ENCODE data around the gene MARF1. TPM values are rescaled to one million over a fixed set of nuclear protein-coding genes. Genes with fewer than 3 reads are reported as not detected.

MARF1 gene
- total and polyA plus RNA-seq, 9 of the 15 experiments (the other 6 are each of a cell fraction or from before 2014, with no cell fraction given) = 4.7 to 33.2 (median 11.7) TPM

DNA sequence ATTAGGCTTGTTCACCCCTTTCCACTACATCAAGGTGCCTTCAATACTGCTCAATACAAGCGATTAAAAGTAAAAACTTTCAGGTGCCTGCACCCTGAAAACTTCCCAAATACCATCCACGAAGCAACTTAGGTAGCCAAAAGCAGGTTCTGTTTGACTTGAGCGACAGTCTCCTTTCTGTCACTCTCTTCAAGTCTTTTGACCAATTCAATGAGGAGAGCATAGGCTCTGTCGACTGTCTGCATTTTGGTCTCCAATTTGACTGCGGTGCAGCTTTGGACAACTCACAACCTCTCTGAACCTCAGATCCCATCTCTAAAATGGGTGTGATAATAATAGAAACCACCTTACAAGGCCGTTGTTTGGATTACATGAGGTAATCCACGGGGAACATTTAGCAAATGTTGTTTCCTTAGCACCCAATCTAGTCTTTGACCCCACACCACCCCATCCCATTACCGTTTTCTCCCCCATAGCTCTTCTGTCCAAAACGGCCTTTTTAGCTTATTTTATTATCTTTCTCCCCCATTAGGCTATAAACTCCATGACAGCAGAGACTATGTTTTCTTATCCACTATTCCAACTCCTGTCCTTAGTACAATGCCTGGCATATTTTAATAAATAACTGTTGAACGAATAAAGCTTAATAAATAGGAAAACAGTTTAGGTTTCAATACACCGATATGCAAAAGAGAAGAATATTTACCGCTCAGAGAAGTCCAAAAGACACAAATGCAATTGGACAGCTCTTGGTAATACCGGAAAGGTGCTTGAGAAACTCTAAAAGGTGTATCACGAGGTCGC is 999 bp downstream of the MARF1 start (continued):
- no peak for TF ChIP-seq NCOA2 (IDR thresholded peaks at IDR 0.05; ENCODE audit: partially characterized antibody in 2 of 2)
- TF ChIP-seq SAFB2 (IDR thresholded peaks at IDR 0.05; ENCODE audit: borderline replicate concordance, low read depth, low read length, severe bottlenecking) = no peak
- no peak for TF ChIP-seq PCBP1 (IDR thresholded peaks at IDR 0.05; ENCODE audit: low read depth, low read length, poor library complexity, severe bottlenecking)
- TF ChIP-seq RNF219 (CRISPR knock-in tag; IDR thresholded peaks at IDR 0.05) = no peak
- TF ChIP-seq CBX1 (IDR thresholded peaks at IDR 0.05; ENCODE audit: low read depth) = peak; percentile 87; the same call in 1 of the 2 replicates
- TF ChIP-seq, protein P1, sequence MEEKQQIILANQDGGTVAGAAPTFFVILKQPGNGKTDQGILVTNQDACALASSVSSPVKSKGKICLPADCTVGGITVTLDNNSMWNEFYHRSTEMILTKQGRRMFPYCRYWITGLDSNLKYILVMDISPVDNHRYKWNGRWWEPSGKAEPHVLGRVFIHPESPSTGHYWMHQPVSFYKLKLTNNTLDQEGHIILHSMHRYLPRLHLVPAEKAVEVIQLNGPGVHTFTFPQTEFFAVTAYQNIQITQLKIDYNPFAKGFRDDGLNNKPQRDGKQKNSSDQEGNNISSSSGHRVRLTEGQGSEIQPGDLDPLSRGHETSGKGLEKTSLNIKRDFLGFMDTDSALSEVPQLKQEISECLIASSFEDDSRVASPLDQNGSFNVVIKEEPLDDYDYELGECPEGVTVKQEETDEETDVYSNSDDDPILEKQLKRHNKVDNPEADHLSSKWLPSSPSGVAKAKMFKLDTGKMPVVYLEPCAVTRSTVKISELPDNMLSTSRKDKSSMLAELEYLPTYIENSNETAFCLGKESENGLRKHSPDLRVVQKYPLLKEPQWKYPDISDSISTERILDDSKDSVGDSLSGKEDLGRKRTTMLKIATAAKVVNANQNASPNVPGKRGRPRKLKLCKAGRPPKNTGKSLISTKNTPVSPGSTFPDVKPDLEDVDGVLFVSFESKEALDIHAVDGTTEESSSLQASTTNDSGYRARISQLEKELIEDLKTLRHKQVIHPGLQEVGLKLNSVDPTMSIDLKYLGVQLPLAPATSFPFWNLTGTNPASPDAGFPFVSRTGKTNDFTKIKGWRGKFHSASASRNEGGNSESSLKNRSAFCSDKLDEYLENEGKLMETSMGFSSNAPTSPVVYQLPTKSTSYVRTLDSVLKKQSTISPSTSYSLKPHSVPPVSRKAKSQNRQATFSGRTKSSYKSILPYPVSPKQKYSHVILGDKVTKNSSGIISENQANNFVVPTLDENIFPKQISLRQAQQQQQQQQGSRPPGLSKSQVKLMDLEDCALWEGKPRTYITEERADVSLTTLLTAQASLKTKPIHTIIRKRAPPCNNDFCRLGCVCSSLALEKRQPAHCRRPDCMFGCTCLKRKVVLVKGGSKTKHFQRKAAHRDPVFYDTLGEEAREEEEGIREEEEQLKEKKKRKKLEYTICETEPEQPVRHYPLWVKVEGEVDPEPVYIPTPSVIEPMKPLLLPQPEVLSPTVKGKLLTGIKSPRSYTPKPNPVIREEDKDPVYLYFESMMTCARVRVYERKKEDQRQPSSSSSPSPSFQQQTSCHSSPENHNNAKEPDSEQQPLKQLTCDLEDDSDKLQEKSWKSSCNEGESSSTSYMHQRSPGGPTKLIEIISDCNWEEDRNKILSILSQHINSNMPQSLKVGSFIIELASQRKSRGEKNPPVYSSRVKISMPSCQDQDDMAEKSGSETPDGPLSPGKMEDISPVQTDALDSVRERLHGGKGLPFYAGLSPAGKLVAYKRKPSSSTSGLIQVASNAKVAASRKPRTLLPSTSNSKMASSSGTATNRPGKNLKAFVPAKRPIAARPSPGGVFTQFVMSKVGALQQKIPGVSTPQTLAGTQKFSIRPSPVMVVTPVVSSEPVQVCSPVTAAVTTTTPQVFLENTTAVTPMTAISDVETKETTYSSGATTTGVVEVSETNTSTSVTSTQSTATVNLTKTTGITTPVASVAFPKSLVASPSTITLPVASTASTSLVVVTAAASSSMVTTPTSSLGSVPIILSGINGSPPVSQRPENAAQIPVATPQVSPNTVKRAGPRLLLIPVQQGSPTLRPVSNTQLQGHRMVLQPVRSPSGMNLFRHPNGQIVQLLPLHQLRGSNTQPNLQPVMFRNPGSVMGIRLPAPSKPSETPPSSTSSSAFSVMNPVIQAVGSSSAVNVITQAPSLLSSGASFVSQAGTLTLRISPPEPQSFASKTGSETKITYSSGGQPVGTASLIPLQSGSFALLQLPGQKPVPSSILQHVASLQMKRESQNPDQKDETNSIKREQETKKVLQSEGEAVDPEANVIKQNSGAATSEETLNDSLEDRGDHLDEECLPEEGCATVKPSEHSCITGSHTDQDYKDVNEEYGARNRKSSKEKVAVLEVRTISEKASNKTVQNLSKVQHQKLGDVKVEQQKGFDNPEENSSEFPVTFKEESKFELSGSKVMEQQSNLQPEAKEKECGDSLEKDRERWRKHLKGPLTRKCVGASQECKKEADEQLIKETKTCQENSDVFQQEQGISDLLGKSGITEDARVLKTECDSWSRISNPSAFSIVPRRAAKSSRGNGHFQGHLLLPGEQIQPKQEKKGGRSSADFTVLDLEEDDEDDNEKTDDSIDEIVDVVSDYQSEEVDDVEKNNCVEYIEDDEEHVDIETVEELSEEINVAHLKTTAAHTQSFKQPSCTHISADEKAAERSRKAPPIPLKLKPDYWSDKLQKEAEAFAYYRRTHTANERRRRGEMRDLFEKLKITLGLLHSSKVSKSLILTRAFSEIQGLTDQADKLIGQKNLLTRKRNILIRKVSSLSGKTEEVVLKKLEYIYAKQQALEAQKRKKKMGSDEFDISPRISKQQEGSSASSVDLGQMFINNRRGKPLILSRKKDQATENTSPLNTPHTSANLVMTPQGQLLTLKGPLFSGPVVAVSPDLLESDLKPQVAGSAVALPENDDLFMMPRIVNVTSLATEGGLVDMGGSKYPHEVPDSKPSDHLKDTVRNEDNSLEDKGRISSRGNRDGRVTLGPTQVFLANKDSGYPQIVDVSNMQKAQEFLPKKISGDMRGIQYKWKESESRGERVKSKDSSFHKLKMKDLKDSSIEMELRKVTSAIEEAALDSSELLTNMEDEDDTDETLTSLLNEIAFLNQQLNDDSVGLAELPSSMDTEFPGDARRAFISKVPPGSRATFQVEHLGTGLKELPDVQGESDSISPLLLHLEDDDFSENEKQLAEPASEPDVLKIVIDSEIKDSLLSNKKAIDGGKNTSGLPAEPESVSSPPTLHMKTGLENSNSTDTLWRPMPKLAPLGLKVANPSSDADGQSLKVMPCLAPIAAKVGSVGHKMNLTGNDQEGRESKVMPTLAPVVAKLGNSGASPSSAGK (IDR thresholded peaks at IDR 0.05) = peak; percentile 36; the same call in 1 of the 2 replicates
- TF ChIP-seq, protein P2, sequence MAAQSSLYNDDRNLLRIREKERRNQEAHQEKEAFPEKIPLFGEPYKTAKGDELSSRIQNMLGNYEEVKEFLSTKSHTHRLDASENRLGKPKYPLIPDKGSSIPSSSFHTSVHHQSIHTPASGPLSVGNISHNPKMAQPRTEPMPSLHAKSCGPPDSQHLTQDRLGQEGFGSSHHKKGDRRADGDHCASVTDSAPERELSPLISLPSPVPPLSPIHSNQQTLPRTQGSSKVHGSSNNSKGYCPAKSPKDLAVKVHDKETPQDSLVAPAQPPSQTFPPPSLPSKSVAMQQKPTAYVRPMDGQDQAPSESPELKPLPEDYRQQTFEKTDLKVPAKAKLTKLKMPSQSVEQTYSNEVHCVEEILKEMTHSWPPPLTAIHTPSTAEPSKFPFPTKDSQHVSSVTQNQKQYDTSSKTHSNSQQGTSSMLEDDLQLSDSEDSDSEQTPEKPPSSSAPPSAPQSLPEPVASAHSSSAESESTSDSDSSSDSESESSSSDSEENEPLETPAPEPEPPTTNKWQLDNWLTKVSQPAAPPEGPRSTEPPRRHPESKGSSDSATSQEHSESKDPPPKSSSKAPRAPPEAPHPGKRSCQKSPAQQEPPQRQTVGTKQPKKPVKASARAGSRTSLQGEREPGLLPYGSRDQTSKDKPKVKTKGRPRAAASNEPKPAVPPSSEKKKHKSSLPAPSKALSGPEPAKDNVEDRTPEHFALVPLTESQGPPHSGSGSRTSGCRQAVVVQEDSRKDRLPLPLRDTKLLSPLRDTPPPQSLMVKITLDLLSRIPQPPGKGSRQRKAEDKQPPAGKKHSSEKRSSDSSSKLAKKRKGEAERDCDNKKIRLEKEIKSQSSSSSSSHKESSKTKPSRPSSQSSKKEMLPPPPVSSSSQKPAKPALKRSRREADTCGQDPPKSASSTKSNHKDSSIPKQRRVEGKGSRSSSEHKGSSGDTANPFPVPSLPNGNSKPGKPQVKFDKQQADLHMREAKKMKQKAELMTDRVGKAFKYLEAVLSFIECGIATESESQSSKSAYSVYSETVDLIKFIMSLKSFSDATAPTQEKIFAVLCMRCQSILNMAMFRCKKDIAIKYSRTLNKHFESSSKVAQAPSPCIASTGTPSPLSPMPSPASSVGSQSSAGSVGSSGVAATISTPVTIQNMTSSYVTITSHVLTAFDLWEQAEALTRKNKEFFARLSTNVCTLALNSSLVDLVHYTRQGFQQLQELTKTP (IDR thresholded peaks at IDR 0.05; ENCODE audit: low read depth in 1 of 2, partially characterized antibody in 2 of 2) = peak in 1 of 2 experiments; percentile 19
